ENCODE results near the gene ZNF689. TPM values are rescaled to one million over a fixed set of nuclear protein-coding genes. Genes with fewer than 3 reads are reported as not detected.

Gene ZNF689
- total and polyA plus RNA-seq, 2 of the 13 experiments (the other 11 are each of a cell fraction or from before 2014, with no cell fraction given), result 9.7 to 19.5 TPM

DNA sequence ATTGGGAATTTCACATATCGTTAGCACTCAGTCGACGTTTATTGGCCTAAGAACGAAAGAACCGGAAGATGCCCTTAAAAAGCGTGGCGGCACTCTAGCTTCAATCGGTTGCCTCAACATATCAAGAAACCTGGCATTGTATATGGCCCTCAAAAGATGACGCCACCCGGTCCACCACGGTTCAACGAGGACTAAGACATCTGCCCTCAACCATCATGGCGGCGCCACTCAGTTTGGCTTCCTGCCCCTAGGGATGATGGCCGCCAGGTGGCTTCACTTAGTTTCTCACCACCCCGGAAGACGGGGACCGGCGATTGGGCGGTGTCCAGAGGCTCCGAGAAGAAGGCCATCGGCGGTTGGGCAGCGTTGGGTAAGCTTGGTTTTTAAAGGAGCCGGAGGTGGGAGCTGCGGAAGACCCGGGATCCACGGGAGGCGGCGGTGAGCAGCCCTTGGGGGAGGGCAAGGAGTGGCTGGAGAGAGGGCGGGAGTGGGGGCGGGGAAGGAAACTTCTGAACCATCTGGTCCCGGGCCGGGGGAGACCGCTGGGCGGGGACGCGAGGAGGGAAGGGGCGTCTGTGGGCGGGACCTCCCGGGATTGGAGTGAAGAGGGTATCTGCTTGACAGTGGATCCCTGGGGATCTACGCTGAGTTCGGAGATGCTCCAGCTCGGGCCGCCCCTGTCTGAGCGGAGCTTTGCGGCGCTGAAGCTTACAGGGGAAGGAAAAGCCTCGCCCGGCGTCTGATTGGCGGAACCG is 40.4 kb upstream of the ZNF689 start, which contains the start of gene PRR14 (continued):
- TF ChIP-seq ZNF724P (CRISPR knock-in tag; IDR thresholded peaks at IDR 0.05; ENCODE audit: borderline replicate concordance) (no peak), ZNF282 (IDR thresholded peaks at IDR 0.05; ENCODE audit: partially characterized antibody) (no peak), ZMYM4 (CRISPR knock-in tag; IDR thresholded peaks at IDR 0.05) (peak; percentile 93), TP53 (CRISPR knock-in tag; conservative IDR thresholded peaks at IDR 0.05) (no peak), ZNF460 (CRISPR knock-in tag; IDR thresholded peaks at IDR 0.05; ENCODE audit: borderline replicate concordance) (no peak), SNAPC2 (CRISPR knock-in tag; IDR thresholded peaks at IDR 0.05) (peak; percentile 70; the same call in 1 of the 2 replicates), JUNB (CRISPR knock-in tag; IDR thresholded peaks at IDR 0.05; ENCODE audit: borderline replicate concordance) (no peak), HMG20B (CRISPR knock-in tag; conservative IDR thresholded peaks at IDR 0.05) (no peak; the same call in 1 of the 2 replicates), RELA (CRISPR knock-in tag; IDR thresholded peaks at IDR 0.05) (no peak), ZNF121 (CRISPR knock-in tag; IDR thresholded peaks at IDR 0.05) (no peak), HOXA5 (CRISPR knock-in tag; IDR thresholded peaks at IDR 0.05) (no peak; the same call in 1 of the 2 replicates), ZNF572 (CRISPR knock-in tag; IDR thresholded peaks at IDR 0.05) (no peak), NCOA2 (CRISPR knock-in tag; IDR thresholded peaks at IDR 0.05) (no peak), RFX3 (CRISPR knock-in tag; IDR thresholded peaks at IDR 0.05) (no peak), RFXAP (CRISPR knock-in tag; IDR thresholded peaks at IDR 0.05; ENCODE audit: borderline replicate concordance) (0 out of 2 replicates have a peak, but pooled peaks have one; percentile 2), NBN (conservative IDR thresholded peaks at IDR 0.05) (no peak)
- TF ChIP-seq, protein P1, sequence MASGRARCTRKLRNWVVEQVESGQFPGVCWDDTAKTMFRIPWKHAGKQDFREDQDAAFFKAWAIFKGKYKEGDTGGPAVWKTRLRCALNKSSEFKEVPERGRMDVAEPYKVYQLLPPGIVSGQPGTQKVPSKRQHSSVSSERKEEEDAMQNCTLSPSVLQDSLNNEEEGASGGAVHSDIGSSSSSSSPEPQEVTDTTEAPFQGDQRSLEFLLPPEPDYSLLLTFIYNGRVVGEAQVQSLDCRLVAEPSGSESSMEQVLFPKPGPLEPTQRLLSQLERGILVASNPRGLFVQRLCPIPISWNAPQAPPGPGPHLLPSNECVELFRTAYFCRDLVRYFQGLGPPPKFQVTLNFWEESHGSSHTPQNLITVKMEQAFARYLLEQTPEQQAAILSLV (CRISPR knock-in tag; IDR thresholded peaks at IDR 0.05; ENCODE audit: borderline replicate concordance), result peak; percentile 83; the same call in 1 of the 2 replicates
- TF ChIP-seq, protein P2, sequence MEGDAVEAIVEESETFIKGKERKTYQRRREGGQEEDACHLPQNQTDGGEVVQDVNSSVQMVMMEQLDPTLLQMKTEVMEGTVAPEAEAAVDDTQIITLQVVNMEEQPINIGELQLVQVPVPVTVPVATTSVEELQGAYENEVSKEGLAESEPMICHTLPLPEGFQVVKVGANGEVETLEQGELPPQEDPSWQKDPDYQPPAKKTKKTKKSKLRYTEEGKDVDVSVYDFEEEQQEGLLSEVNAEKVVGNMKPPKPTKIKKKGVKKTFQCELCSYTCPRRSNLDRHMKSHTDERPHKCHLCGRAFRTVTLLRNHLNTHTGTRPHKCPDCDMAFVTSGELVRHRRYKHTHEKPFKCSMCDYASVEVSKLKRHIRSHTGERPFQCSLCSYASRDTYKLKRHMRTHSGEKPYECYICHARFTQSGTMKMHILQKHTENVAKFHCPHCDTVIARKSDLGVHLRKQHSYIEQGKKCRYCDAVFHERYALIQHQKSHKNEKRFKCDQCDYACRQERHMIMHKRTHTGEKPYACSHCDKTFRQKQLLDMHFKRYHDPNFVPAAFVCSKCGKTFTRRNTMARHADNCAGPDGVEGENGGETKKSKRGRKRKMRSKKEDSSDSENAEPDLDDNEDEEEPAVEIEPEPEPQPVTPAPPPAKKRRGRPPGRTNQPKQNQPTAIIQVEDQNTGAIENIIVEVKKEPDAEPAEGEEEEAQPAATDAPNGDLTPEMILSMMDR (CRISPR knock-in tag; IDR thresholded peaks at IDR 0.05), result peak; percentile 49; the same call in 1 of the 2 replicates
- TF ChIP-seq, protein P3, sequence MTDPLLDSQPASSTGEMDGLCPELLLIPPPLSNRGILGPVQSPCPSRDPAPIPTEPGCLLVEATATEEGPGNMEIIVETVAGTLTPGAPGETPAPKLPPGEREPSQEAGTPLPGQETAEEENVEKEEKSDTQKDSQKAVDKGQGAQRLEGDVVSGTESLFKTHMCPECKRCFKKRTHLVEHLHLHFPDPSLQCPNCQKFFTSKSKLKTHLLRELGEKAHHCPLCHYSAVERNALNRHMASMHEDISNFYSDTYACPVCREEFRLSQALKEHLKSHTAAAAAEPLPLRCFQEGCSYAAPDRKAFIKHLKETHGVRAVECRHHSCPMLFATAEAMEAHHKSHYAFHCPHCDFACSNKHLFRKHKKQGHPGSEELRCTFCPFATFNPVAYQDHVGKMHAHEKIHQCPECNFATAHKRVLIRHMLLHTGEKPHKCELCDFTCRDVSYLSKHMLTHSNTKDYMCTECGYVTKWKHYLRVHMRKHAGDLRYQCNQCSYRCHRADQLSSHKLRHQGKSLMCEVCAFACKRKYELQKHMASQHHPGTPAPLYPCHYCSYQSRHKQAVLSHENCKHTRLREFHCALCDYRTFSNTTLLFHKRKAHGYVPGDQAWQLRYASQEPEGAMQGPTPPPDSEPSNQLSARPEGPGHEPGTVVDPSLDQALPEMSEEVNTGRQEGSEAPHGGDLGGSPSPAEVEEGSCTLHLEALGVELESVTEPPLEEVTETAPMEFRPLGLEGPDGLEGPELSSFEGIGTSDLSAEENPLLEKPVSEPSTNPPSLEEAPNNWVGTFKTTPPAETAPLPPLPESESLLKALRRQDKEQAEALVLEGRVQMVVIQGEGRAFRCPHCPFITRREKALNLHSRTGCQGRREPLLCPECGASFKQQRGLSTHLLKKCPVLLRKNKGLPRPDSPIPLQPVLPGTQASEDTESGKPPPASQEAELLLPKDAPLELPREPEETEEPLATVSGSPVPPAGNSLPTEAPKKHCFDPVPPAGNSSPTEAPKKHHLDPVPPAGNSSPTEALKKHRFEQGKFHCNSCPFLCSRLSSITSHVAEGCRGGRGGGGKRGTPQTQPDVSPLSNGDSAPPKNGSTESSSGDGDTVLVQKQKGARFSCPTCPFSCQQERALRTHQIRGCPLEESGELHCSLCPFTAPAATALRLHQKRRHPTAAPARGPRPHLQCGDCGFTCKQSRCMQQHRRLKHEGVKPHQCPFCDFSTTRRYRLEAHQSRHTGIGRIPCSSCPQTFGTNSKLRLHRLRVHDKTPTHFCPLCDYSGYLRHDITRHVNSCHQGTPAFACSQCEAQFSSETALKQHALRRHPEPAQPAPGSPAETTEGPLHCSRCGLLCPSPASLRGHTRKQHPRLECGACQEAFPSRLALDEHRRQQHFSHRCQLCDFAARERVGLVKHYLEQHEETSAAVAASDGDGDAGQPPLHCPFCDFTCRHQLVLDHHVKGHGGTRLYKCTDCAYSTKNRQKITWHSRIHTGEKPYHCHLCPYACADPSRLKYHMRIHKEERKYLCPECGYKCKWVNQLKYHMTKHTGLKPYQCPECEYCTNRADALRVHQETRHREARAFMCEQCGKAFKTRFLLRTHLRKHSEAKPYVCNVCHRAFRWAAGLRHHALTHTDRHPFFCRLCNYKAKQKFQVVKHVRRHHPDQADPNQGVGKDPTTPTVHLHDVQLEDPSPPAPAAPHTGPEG (CRISPR knock-in tag; IDR thresholded peaks at IDR 0.05), result no peak
- TF ChIP-seq, protein P4, sequence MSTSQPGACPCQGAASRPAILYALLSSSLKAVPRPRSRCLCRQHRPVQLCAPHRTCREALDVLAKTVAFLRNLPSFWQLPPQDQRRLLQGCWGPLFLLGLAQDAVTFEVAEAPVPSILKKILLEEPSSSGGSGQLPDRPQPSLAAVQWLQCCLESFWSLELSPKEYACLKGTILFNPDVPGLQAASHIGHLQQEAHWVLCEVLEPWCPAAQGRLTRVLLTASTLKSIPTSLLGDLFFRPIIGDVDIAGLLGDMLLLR (CRISPR knock-in tag; IDR thresholded peaks at IDR 0.05), result no peak; the same call in 1 of the 2 replicates

All from HepG2 (cell line).